NCI-H1417 treated with DMSO at 0.1 percent for 48 hours (cell line): ENCODE results near the gene IGSF11.

ENCODE experiments used
- DNase-seq: peaks from one replicate; lab custom pipeline; 2025; lab: John Stamatoyannopoulos, UW

IGSF11 gene

DNA sequence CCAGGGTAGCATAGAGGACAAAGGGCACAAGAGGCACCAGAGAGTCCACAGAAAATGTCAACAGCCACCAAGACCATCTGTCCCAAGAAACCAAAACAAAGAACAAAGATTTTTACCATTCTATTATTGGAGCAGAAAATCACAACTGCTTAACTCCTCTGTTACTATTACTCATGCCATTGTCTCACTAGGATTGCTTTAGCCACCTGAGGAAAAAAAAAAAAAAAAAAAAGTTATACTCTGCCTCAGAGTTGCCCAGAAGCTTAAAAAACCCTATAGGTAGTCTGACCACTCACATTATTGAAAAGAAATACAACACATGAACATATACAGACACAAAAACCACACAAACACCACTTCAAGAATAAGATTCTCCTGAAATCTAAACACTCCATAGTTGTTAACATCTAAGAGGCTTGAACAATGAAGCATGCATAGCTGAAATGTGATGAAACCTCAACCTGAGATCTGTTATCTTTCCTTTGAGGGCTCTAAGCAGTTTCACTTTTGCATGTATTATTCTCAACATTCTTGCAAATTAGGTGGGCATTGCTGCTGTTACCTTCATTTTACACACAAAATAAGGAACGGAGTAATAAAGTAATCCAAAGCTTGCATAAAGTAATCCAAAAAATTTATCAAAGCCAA is 85.4 kb downstream of the IGSF11 start:
- DNase-seq, result no peak

DNA sequence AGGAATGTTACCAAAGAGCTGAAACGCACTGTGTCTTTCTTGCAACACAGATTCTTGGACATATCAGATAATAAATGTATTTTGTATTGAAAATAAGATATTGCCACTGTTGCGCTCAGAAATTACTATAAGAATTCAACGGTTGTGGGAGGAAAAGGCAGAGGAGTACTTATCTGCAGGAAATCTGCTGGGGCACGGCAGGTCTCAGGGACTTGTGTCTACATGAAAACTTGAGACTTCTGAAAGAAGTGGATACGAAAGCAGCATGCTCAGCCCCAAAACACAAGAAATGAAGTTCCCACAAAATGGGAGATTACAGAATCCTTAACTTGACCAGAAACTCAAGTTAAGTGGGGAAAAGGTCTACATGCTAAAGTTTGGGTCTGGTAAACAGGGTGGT is 86.5 kb downstream of the IGSF11 start:
- no peak for DNase-seq

DNA sequence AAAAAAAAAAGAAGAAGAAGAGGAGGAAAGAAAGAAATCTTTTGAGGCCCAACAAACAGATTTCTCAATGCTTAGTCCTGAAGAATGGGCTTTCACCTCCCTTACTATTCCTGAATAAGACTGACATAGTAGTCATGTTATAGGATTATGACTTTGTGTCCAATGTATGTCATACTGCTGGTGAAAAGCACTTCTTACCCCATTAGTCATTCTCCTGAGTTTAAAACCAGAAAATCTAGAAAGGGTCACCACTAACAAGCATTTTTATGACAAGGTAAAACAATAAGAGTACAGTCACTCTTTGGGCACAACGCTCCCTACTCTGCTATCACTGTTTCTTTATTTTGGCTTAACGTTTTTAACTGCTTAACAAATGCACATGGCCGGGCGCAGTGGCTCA is 88.2 kb downstream of the IGSF11 start:
- DNase-seq, result no peak

DNA sequence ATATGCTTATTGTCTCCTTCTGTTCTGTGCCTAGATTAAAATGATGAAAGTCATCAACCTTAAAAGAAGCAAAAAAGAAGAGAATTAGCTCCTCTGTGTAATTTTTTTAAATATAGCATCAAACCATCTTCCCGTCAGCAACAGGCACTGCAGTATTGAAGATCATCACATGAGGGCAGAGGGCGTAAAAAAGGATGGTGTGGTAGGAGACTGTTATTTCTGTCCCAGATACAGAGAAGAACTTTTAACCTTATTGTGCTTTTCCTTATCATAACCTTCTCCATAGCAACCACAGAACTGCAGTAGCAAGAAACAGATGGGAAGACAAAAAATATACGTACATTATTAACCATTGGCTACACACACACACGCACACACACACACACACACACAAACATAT is 88.8 kb downstream of the IGSF11 start:
- DNase-seq, result no peak

DNA sequence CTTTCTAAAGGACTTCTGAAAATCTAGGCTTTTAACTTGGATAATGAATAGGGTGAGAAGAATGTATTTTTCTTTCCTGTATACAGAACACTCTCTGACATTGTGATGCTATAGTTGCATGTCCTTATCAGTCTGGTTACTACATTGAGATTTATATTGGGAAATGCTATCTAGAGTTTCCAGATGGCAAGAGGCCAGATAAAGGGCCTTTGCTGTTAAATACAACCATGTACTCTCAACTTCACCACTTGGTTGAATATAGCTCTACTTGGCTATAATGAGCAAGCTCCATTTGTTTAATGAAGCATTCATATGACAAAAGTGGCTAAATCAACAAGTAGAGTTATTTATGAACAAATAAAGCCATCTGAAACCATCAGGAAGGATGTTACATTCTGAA is 91.0 kb downstream of the IGSF11 start:
- DNase-seq, result no peak

DNA sequence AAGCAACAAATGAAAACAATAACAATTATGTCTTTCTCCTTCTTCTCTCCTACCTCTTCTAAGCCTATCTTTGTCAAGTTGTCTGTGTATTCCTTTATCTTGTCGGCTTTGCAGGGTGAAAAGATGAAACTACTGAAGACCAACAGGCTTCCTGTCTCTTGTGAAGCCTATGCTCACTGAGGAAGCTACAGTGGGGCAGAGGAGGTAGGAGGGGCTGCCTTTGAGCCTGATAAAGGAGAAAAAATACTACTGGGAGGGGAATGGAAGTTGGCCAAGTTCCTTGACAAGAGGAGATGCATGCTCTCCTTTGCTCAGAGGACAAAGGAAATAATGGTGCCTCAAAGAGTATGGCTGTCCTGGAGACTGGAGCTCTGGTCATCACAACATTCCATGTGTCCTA is 92.0 kb downstream of the IGSF11 start:
- no peak for DNase-seq

DNA sequence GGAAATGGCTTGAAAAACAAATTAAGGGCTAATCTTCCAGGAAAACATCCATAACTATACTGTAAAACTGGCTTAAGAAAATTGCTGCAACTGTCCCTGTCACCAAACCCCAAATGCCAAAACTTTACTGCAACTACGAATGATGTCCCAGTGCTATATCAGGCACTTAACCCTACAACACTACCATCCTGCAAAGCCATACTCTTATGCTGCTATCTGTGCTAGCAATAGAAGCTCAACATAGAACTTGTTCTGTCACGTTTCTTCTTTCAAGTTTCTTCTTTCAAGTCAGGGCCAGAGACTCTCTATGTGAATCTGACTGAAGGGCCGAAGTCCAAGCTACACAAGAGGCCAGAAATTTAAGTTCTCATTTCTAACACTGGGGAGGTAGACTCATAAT is 92.5 kb downstream of the IGSF11 start:
- no peak for DNase-seq

DNA sequence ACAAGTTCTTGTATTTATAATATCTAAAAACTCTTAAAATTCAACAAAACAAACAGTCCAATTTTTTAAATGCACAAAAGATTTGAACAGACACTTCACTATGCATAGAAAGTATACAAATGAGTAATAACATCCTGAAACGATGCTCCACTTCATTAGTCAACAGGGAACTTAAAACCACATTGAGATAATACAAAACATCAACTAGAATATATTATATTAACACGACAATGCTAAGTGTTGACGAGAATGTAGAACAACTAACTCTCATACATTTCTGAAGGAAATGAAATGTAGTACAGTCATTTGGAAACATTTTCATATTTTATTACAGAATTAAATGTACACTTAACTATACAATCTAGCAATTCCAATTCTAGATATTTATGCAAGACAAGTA is 93.4 kb downstream of the IGSF11 start:
- no peak for DNase-seq

DNA sequence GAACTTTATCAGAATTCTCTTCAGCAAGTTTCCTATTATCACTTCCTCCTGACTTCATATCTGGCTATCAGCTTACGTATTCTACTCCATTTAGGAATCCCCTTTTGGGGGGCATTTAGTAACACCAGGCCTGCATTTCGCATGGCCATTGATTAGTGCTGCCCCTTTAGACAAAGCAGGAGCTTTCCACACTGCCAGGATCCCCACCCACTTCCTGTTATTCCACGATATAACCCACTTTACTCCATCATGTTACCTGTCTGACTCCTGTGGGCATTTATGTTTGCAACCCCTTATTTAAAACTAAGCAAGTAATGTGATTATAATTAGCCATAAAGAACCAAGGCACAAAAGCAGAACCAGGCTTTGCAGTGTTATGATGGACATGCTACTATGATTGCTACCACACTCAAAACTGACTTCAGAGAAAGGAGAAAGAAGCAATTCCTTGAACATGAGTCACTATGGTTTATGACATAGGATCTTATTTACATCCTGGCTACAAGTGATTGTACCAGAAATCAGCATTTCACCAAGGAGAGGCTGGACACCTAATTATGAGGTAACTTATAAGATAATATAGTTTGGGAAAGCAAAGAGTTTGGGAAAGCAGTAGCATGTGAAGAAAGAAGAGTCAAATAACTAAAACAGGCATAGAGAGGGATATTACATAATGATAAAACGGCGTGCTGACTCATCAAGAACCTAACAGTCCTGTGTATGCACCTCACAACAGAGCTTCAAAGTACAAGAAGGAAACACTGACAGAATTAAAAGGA is 96.3 kb downstream of the IGSF11 start:
- no peak for DNase-seq

DNA sequence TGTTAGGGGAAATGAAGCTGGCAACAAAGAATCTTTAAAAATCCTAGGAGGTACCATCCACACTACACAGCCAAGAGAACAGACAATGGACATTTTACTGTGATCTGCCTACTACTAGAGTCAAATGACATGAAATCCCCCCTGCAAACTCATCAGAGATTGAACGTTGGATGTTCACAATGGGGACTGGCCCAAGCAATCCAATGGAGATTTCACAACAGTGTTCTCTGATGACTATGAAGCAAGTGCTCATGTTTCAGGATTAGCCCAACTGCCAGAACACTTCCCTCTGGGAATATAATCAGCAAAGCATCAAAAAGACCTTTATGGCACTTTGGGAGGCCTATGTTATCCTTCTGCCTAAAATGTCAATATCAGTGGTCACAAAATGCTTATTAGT is 97.8 kb downstream of the IGSF11 start:
- no peak for DNase-seq

DNA sequence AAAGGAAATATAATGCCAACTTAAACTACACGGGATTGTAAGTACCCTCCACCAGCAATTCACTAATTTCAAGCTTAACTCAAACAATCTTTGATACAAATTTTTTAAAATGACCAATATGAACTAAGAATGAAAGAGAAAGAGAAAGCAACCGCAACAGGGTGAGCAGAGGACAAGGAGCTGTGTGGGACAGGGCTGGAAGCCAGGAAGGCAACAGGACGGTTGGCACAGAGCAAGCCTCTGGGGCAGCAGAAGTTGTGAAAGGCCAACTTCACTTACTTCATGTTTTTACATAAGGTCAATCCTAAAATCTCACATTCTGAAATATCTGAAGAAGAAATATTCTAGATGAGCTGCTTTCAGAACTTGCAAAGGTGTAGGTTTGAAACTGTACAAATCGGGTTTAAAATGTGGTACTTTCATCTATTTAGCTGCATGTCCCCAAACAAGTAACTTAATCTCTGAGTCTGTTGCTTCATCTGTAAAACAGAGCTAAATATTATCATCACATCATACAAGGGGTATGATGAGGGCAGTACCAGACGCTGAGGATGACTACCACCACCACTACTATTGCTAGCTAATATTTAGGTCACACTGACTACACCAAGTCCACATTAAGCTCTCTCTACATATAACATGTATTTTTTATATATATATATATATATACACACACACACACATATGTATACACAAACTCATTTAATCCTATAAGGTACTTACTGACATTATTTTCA is 101.7 kb downstream of the IGSF11 start:
- no peak for DNase-seq

DNA sequence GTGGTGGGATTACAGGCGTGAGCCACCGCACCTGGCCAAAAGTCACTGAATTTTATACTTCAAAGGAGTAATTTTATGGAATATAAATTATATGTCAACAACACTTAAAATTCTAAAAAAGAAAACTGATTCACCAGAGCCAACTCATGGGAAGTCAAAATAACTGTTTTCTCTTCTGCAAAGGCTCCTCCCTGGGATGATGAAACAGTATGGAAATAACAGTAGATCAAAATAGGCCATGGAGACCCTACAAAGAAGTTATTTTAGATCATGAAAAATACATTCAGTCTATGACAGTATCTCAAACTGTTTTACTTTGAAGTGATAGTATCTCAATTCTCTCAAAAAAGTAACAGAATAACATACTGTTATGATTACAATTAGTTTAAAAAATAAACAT is 102.7 kb downstream of the IGSF11 start:
- DNase-seq, result no peak

DNA sequence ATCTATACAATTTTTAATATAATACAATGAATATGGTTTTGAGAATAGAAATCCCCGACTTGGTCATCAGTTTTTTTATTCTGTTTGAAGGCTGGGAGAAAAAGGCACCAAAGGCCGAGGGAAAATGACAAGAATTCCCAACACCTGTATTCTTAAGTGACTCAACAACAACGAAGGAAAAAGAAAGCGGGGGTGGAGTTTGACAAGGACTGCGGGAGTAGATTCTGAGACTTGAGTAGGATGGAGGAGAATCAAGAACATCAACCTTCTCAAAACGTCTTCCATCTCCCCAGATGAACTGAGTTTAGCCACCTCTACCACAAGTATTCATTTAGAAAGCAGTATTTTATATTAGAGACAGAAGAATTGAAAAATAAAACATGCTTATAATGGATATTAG is 107.2 kb downstream of the IGSF11 start:
- DNase-seq, result no peak

DNA sequence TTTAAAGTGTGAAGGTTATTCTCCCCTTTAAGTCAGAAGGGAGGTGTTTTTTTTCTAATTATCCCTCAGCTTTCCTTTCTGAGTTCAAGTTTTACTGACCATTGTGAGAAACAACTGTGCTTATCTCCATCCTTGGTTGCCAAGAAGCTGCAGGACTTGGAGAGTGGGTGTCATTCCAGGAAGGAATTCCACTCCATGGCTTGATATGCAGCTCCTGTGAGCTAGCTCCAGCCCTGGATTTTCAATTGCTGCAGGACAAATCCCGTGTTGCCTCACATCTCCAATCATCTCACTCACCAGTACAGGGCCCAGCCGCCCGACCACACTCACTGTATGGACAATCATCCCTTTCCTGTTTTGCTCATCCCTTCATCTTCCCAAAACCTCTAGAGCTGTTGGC is 122.5 kb downstream of the IGSF11 start:
- DNase-seq, result no peak

DNA sequence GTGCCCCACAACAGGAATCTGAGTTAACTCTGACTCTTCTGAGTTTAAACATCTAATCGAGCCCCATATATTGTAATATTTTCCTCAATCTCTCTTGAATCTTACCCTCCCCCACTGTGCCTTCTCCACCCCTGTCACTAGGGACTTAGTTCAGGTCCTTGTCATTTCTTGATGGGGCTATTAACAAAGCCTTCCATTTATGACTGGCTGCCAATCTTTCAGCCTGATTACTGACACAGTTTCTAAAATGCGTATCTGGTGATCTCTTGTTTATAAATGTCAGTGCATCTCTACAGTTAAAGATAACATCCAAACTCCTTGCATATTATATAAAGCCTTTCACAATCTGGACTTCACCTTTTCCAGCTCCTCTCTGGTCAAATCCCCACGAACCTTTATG is 124.3 kb downstream of the IGSF11 start:
- DNase-seq, result no peak

DNA sequence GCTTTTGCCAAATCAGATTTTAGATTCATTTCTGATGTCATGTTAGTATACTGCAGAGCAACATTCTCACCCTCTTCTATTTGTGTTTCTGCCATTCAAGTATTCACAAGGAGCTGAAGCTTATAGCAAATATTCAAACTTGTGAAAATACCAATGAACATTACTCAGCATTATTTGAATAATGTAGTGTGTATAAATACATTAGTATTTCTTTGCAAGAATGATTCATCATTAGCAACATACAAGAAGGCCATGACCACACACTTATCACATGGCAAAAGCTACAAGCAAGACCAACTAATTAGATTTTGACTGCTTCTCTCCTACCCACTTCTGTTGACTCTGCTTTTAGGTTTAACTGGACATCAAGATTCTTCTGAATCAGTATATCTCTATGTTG is 124.9 kb downstream of the IGSF11 start:
- no peak for DNase-seq

DNA sequence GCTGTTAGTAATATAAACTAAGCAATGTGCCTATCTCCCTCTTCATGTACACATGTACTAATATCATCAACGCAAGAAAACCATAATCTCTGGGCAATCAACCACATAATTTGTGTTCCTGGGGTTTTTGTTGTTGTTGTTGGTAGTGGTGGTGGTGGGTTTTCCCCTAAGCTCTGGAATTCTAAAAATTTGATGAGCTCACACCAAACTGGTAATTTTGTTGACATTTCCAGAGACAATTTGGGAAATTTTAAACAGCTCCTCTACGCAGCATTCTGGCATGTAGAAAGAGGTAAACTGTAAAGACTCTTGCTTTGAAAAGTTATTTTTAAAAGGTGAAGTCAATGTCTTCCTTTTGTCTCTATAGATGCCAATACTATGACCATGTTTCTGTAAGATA is 126.7 kb downstream of the IGSF11 start:
- no peak for DNase-seq

DNA sequence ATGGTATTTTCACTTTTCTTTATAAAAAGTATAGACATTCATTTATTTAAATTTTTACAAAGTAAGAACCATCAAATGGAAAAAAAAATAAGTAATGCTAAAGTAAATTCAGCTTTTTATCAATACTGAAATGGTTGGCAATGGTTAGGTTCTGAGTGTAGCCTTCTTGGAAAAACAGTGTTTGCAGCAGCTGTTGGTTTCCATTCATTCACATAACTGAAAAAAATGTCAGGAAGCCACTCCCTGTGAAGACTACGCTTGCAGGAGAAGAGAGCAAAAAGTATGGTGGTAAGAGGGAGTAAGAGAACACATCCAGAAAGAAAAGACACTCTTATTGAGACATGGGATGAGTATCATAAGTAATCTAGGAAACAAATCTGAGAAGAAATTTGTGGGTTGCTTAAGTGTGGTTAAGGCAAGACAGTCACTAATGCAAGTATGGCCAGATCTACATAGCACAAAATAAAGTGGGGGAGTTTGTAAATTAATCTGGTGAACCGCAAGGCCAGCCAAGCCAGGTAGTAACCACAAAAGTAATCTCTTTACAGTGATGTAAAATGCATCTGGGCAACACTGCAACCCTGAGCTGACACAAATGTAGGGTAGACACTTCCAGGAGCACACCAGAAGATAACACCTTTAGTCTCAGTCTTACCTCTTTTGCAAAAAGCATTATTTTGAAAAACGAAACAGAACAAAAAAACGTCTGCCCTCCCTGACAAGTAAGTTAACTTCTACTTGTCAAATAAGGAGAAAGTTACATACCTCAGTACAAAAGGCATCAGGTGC is 133.7 kb downstream of the IGSF11 start:
- DNase-seq, result no peak

DNA sequence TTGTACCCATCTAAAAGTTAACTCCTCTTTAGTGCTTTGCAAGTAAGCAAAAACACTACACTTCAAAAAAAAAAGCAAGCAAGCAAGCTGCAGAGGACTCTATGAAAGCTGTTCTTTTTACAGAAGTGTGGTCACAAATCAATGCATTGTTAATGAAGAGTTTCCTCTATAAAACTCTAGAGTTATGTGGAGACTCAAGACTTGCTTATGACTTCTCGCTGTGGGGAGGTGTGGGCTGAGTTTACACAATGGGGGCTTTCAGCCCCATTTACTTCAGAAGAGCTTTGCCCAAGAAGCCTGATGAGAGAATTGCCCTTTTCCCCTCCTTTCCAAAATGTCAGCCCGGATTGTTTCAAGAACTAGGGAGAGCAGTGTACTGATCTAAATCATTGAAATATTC is 144.4 kb downstream of the IGSF11 start:
- DNase-seq, result no peak

DNA sequence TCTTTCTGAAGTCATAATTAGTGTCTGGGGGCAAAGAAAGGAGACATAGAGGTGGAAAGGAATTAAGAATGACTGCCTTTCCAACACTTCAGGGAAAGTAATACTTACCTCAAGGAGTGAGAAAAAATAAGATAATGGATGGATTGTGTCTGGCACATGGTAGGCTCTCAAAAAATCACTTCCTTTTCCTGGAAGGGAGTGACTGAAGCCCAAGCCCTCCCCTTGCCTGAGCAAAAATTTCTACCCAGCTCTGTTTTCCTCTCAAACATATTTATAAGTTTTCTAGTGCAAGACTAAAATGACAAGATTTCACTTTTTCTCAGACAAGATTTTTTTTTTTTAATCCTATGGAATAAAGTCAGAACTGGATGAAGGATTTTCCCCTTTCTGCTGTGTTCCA is 145.0 kb downstream of the IGSF11 start:
- DNase-seq, result no peak

DNA sequence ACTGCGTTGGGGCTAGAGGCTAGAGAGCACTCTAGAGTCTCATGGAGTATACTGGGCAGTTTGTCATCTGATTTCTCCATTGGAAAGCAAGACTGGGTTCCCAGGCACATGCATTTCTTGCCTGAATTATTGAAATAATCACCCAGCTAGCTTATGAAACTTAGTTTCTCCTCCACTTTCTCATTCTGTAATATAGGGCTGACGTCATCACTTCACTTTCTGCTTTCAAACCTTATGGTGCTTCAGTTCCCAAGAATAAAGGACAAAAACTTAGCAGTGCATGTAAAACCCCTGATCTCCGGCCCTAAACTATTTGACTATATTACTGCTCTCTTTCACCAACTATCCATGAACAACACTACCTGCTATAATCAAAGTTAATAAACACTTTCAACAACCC is 147.9 kb downstream of the IGSF11 start:
- no peak for DNase-seq

DNA sequence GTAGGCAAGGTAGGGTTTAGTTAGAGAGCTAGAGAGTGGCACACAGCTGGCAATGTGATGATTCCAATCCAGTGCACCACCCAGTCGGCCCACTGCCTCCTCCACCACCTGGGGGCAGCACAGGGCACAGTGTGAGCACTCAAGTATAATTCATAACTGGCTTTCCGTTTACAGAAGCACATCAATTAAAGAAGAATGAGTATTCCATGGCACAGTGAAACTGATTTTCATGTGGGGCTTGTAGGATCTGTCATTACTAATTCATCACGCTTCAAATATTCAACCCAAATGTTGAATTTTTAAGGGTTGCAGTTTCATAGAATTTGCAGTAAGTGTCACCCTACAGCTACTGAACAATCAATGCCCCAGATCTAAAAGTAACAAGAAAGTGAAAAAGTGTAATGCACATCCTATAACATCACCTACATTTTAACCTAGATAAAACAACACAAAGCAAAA is 149.9 kb downstream of the IGSF11 start:
- DNase-seq, result no peak
